GM12875 (cell line): ENCODE measurements around the gene ACTN4.

Source experiments
- H3K4me3 ChIP-seq: one replicate; pipeline ENCODE4 v1.5.1; 2011; ENCODE audit warnings: low read depth, low read length, control low read depth
- CTCF ChIP-seq: IDR thresholded peaks from 2 replicates; pipeline ENCODE4 v1.5.1; 2011; ENCODE audit warnings: low read depth, mild to moderate bottlenecking, control low read depth, inconsistent platforms, low read length, moderate library complexity, borderline replicate concordance; ENCODE audit not compliant: insufficient read depth

Gene ACTN4

GRCh38 chr19:38644719-38645118 lies 2.7 kb upstream of the ACTN4 start:
- TF ChIP-seq CTCF, result no peak
- no peak overlapping the region for H3K4me3 ChIP-seq

- TF ChIP-seq CTCF, result no peak
- peak overlapping the region; percentile 95 for H3K4me3 ChIP-seq
These were observed 718 bp downstream of the ACTN4 start for GRCh38 chr19:38647966-38648768.

- TF ChIP-seq CTCF, result no peak
- peak overlapping the region; percentile 95 for H3K4me3 ChIP-seq
These were observed 1.4 kb downstream of the ACTN4 start for GRCh38 chr19:38648769-38649304.

GRCh38 chr19:38649305-38650171 lies 2.1 kb downstream of the ACTN4 start:
- TF ChIP-seq CTCF, result no peak
- H3K4me3 ChIP-seq, result peak overlapping the region; percentile 95

GRCh38 chr19:38650172-38650775 lies 2.8 kb downstream of the ACTN4 start:
- TF ChIP-seq CTCF, result no peak
- peak overlapping the region; percentile 95 for H3K4me3 ChIP-seq

- no peak for TF ChIP-seq CTCF
- no peak overlapping the region for H3K4me3 ChIP-seq
These were observed 3.6 kb downstream of the ACTN4 start for GRCh38 chr19:38650911-38651584.
